ENCODE measurements around the gene NLK. TPM values are rescaled to one million over a fixed set of nuclear protein-coding genes. Genes with fewer than 3 reads are reported as not detected.

The NLK gene
- total RNA-seq, 1 donor from 2014 or later: 23.8 TPM

DNA sequence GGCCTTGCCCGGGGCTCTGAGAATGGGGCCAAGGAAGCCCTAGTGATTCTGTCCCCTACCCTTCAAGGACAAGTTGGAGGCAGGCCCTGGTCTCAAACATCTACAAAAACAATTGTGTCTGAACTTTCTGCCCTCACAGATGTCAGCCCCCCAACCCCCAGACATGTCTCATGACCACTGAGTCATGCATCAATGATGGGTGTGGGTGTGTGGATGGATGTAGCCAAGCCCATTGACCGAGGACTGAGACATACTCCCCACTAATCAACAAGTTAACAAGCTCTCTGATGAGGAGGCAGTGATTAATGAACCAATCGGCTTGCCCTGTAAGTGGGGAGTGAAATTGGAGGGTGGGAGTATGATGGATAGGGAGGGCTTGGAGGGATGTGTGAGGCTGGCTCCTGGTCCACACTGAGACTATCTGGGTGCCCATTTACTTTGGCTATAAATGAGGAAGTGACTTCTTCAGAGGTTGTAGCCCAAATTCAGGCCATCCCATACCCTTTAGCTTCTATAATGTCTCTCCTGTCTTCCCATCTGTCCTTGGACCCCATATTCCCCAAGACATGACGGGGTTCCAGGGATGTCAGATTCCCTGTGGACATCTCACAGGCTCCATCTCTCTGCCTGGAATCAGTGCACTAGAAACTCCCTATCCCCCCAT, 179.4 kb downstream of the NLK start:
- no peaks in the 10 kb centered on the region for H3K36me3 ChIP-seq
- no peaks in the 10 kb centered on the region for H3K9me3 ChIP-seq
- intact Hi-C loops (cut with DNase I): no loop called here
- ATAC-seq (no peak), DNase-seq (no peak)
- peaks cover 3% of the 10 kb centered on the region for H3K27me3 ChIP-seq (ENCODE audit: low read depth)
- no peak overlapping the region for H3K4me3 ChIP-seq
- TF ChIP-seq CTCF (IDR thresholded peaks at IDR 0.05): no peak
- no peaks in the 10 kb centered on the region for H3K4me1 ChIP-seq
- no peak overlapping the region for H3K27ac ChIP-seq

- Histone ChIP-seq H3K36me3 (no peaks in the 10 kb centered on the region), H3K4me1 (peaks cover 8% of the 10 kb centered on the region), H3K4me3 (no peak overlapping the region), H3K9me3 (no peaks in the 10 kb centered on the region), H3K27me3 (ENCODE audit: low read depth) (peaks cover 36% of the 10 kb centered on the region), H3K27ac (no peak overlapping the region)
- DNase-seq (no peak), ATAC-seq (no peak)
- no peak for TF ChIP-seq CTCF (IDR thresholded peaks at IDR 0.05)
- intact Hi-C loops (cut with DNase I): no loop called here
Measured at GRCh38 chr17:28225271-28225670, 182.8 kb downstream of the NLK start.

GRCh38 chr17:28225867-28226266, 183.4 kb downstream of the NLK start:
- DNase-seq: no peak
- Histone ChIP-seq H3K9me3 (no peaks in the 10 kb centered on the region), H3K4me3 (no peak overlapping the region), H3K27me3 (ENCODE audit: low read depth) (peaks cover 37% of the 10 kb centered on the region), H3K27ac (no peak overlapping the region), H3K36me3 (no peaks in the 10 kb centered on the region), H3K4me1 (peaks cover 8% of the 10 kb centered on the region)
- no peak for ATAC-seq
- TF ChIP-seq CTCF (IDR thresholded peaks at IDR 0.05): no peak
- intact Hi-C loops (cut with DNase I): no loop called here

DNA sequence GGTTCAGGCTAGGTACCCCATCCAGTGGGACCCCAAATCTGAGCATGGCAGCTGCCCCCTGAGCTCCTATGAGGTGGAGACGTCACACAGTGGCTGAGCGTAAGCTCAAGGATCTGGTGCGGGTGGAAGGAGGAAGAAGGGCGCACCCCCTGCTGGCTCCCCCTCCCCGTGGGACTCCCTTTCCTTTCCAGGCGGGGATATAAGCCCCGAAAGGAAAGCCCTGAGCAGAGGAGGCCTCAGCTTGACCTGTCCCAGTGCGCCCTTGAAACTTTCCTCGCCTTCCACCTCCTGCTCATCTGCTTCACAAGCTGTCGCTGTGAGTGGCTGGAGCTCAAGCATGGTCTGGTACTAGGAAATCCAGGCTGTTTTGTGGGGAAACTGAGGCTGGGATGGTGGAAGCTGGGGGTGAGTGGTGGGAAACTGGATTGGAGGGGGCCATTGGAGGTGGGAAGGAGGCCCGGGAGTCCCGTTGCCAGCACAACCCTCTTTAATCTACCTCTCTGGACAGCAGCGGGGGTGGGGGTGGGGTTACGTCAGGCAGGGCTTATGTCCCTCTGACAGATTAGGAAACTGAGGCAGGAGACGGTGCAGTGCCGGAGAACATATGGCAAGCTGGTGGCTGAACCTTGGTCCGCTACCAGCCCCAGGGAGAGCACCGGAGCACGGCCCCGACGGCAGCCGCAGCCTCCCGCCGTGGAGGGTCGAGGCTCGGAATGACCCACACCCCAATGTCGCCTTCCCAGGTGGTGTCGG, 184.3 kb downstream of the NLK start:
- no peak for TF ChIP-seq CTCF (IDR thresholded peaks at IDR 0.05)
- Histone ChIP-seq H3K36me3 (no peaks in the 10 kb centered on the region), H3K4me3 (peak overlapping the region; percentile 54), H3K9me3 (no peaks in the 10 kb centered on the region), H3K4me1 (peaks cover 8% of the 10 kb centered on the region), H3K27me3 (ENCODE audit: low read depth) (peaks cover 37% of the 10 kb centered on the region), H3K27ac (peak overlapping the region; percentile 70)
- intact Hi-C loops (cut with DNase I): no loop called here
- DNase-seq: no peak
- ATAC-seq: peak in 1 of 2 donors; percentile 2

DNA sequence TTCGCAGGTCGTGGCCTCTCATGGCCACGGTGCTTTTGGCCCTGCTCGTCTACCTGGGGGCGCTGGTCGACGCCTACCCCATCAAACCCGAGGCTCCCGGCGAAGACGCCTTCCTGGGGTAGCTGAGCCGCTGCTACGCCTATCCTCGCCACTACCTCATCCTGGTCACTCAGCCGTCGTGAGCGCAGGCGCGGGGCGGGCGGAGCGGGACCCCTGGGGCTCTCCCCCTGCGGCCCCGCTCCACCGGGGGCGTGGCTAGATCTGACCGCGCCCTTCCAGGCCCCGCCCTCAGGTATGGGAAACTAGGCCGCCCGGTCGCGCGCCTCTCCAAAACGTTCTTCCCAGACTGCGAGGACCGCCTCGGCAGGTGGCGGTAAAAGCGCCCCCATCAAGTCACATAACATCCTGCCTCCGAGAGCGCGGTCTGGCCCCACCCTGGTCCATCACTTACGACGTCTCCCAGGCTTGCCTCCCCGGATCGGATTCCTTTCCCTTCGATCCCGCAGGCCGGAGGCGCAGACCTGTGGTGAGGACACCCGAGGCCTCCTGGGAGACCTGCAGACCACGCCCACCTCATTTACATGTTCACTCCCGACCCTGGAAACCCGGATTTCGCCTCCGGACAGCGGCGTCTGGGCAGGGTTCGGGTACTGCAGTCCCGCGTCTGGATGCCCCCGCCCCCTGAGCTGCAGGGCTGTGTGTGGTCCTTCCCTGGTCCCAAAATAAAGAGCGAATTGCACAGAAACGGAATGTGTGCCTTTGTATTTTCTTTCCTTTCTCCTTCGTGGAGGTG, 185.0 kb downstream of the NLK start:
- intact Hi-C loops (cut with DNase I): no loop called here
- Histone ChIP-seq H3K4me1 (peaks cover 8% of the 10 kb centered on the region), H3K27ac (peak overlapping the region; percentile 70), H3K9me3 (no peaks in the 10 kb centered on the region), H3K27me3 (ENCODE audit: low read depth) (peaks cover 37% of the 10 kb centered on the region), H3K36me3 (no peaks in the 10 kb centered on the region), H3K4me3 (peak overlapping the region; percentile 54)
- TF ChIP-seq CTCF (IDR thresholded peaks at IDR 0.05): no peak
- ATAC-seq: peak; percentile 94 to 95
- peak; percentile 87 for DNase-seq

Measured in lower lobe of right lung (tissue), 2 donors.